Measurements from ENCODE around the gene MAPRE3.
"Not testable (repeated sequence)": the region's sequence is repeated elsewhere in the genome, so short reads cannot be mapped to it uniquely, and the experiment has no call there.

MAPRE3 gene

DNA sequence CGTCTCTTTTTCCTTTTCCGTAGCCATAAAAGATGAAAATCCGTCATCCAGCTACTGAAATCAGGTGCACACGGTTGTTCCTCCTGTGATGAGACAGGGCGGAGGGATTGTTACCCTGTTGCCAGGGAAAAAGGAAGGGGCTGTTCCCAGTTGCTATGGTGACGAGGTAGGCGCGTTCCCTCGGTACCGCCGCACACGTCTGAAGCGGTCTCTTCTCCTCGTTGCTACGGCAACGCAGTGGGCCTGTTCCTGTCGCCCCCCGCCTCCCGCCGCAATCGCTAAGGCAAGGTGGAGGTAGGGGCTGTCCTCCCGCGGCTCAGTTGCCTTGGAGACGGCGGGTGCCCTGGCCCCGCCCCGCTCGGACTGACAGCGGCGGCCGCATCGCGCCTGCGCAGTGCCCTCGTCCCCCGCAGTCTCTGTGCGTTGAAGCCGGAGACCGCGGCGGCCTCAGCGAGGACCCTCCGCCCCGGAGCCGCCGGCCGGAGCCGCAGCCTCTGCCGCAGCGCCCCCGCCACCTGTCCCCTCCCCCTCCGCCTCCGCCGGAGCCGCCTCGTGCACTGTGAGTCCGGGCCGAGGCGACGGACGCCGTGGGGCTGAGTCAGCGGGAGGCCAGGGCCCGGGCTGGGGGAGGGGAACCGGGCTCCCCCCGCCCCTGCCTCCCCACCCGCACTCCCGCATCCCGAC, at the start of gene MAPRE3:
MAPRE3 (plus strand) TSS at position 394 of the 684 bp plus-strand sequence. CDS start 51,582 bp downstream, outside the sequence.
- peak; percentile 87 for DNase-seq

DNA sequence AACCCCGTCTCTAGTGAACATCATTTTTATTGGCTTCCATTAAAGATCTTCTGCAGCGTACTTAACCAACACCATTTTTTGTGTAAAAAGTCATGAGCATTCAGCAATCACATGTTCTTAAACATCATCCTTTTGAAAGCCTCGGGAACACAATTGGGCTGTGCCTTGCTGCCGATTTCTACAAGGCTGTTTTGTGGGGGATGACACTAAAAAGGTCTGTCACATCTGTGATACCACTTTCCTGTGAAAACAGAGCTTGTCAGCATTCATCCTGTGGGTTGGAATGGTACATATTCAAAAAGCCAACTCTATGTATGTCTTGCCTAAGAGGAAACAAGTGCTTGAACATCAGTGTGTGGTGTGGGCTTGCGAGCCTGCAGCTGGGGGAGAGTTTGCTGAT, 49.1 kb upstream of the MAPRE3 start:
- DNase-seq: no peak

- peak; percentile 29 for DNase-seq
These were observed 47.8 kb upstream of the MAPRE3 start for GRCh38 chr2:26922405-26923188.

DNA sequence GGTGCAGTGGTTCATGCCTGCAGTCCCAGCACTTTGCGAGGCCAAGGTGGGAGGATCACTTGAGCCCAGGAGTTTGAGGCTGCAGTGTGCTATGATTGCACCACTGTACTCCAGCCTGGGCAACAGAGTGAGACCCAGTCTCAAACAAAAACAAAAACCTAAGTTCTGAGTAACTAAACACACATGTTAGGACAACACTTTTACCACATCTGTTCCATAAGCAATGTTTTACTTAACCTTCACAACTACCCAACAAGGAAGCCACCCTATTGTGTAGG, 47.3 kb upstream of the MAPRE3 start:
- DNase-seq: not testable (repeated sequence)

- no peak for DNase-seq
These were observed 45.7 kb upstream of the MAPRE3 start for GRCh38 chr2:26924731-26925099.

- DNase-seq: no peak
These were observed 45.2 kb upstream of the MAPRE3 start for GRCh38 chr2:26925100-26925791.

- DNase-seq: no peak
These were observed 43.2 kb upstream of the MAPRE3 start for GRCh38 chr2:26927221-26927620.

DNA sequence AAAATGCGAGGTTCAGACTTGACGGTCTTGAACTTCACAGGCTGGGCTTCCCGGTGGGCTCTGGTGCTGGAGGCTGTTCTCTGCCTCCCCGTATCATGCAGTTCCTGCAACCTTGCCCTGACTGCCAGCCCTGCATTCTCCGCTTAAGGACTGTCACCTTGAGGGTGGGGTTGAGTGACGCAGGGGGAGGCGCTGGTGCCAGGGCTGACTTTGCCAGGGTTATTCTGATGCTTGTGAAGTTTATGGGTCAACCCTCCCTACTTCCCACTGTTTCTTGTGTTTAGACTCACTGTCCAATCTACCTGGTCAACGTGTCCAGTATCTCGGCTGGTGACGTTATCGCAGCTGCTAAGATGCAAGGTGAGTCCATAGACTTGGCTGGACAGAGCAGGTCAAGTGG, 37.5 kb upstream of the MAPRE3 start:
- no peak for DNase-seq

DNA sequence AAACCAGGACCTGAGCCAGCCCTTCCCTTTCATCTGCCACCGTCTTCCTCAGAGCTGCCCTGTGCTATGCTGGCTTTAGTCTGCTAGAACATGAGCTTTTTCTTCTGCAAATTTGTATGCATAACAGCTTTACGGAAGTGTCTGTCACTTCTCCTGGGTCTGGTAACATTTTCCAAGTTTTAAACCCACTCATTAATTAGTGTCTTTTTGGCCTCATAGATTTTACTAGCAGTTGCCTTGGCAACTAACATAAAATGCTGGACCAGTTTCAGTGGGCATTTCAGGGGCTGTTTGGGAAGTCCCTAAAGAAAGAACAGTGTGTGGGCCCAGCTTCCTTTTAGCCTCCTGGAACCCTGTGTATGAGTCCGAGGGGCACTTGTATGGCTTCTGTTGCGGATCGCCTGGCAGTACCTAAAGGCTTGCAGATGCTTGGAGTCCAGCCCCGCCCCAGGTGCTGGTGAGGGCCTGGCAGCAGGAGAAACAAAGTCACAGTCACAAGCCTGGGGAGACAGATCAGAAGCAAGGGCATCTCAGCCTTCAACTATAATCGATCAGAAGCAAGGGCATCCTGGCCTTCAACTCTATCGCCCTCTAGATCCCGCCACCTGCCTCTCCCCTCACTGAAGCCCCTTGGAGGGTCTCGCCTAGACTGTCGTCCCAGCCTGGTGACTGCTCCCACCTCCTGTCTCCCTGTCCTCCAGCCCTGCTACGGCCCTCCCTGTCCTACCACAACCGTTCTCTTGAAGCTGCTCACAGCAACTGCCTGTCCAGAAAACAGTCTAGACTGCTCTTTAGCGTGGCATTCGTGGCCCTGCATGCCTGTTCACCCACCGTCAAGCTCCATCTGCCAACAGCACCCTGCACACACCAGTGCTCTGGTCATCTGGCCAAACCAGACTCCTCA, 36.8 kb upstream of the MAPRE3 start:
- no peak for DNase-seq

GRCh38 chr2:26934335-26934724, 36.1 kb upstream of the MAPRE3 start:
- no peak for DNase-seq

DNA sequence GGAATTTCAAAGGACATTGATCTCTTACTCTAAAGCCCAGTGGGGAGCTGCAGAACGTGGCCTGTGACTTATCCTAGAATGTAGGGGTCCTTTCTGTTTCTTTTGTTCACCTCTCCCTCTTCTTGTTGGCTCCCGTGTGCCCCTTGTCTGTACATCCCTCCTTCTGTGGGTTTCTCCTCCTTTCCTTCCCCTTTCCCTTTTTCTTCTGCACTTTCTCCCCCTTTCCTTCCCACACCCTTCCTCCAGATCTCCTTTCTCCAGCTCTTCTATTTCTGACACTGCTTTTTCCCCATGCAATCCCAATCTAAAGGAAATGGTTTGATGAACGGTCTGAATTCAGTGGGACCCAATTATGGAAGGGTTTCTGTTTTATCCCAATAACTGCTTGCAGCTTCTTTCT, 35.5 kb upstream of the MAPRE3 start:
- no peak for DNase-seq

DNA sequence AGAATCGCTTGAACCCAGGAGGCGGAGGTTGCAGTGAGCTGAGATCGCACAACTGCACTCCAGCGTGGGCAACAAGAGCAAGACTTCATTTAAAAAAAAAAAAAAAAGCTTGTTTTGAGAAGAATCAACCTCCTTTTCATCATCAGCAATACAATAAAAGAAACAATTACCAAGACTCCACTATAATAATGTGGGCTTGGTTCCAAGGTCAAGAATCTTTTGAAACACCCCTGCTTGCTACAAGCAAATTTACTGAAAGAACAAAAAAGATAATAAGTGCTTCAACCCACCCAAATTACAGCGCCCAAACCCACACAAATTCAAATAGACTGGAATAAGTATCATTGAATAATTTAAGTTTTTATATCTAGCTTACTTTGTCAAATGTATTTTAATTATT, 33.6 kb upstream of the MAPRE3 start:
- DNase-seq: no peak

DNA sequence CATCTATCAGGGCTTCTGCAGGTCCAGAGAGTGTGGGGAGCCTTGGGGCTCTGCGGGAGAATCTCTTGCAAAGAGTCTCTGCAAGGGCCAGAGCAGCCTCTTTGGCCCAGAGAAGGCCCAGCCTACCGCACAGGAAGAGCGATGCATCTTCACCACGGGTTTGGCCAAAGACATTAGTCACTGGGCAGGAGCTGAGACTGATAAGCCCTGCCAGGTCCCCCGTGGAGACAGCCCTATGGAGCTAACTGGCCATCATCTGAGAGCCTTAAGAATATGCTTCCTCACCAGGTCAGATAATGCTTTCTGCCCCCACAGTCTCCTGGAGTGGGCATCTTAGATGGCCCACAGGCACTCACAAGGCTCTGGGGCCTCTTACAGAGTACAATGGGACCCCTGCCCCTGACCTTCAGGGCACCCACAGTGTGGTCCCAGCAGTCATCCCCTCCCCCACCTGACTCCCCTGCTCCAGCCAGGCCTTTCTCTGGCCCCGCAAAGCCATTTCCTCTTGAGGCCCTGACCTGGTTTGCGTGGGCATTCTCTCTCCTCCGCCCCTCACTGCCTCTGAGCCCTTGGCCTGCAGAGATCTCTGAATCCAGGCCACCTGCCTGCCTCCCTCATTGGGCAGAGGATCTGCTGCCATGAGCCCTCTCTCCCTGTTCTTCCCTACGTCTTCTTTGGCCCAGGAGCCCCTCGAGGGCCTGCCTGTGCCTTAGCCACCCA, 31.9 kb upstream of the MAPRE3 start:
- no peak for DNase-seq

- DNase-seq: no peak
These were observed 30.4 kb upstream of the MAPRE3 start for GRCh38 chr2:26940001-26940400.

DNA sequence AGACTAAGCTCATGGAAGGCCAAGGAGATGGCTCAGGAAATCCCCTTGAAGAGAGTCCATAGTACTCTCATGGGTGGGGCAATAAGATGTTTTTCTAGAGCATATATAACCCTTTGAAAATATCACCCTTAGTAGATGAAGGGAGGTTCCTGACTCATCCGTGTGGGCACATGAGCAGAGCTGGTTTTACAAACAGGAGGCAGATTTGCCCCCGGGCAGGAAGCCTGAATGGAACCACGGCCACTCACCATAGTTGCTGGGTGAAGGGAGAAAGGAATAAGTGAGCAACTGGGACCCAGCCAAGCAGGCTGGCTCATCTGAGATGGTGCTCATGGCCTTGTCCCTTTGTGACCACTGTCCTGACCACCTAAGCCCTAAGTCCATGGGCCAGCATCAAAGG, 29.0 kb upstream of the MAPRE3 start:
- no peak for DNase-seq

DNA sequence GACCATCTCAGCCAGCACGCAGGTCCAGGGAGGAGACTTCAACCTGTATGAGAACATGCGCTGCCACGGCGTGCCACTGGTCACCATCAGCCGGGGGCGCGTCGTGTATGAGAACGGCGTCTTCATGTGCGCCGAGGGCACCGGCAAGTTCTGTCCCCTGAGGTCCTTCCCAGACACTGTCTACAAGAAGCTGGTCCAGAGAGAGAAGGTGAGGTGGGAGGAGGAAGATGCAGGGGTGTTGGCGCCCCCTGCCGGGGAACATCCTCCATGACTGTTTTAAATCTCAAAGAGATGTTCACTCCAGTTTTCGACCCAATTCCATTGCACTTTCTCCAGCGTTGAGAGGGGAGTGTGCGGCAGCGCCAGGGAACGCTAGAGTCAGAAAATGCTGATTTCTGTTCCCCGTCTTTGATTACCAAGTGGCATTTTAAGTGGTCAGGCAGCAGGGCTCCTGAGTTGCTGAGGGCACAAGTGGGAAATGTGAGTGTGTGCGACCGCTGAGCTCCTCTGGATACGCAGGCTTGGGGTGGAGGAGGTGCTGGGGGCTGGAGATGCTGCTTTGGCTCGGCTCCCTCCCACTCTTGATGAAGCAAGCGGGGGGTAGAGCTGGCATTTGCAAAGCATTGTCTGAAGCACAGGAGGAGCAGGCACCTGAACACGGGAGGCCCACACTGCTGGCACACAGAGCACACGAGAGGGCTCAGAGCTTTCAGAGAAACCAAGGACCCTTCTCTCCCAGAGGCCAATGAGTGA, 27.7 kb upstream of the MAPRE3 start:
- no peak for DNase-seq

GRCh38 chr2:26945991-26946750, 24.3 kb upstream of the MAPRE3 start:
- no peak for DNase-seq

- DNase-seq: no peak
These were observed 23.3 kb upstream of the MAPRE3 start for GRCh38 chr2:26946841-26947784.

DNA sequence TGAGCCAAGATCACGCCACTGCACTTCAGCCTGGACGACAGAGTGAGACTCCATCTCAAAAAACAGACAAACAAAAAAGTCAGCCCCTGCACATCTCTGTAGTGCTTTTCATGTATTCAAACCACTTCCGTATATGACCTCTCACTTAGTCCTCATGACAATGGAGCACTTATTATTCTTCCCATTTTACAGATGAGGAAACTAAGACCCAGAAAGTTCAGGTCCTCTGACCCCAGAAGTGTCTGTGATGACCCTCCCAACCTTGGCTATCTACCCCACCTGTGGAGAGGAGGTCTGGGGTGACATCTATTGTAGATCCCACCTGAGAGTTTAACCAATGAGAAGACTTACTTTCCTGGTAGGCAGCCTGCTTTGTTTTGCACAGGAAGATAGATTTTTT, 21.6 kb upstream of the MAPRE3 start:
- no peak for DNase-seq

GRCh38 chr2:26950246-26950645, 20.2 kb upstream of the MAPRE3 start:
- no peak for DNase-seq

Measured in NCI-H187 treated with DMSO at 0.1 percent for 48 hours (cell line).